OCI-LY1 (cell line): ENCODE results near the gene CDC73.

Source experiments
- EZH2 ChIP-seq: fragments of 200-600 bp; sonication (generic), shearing (Covaris generic); IDR thresholded peaks from 2 replicates; pipeline ENCODE4 v1.8.0; 2017; ENCODE audit warnings: borderline replicate concordance, mixed run types, mild to moderate bottlenecking, antibody characterized with exemption, low read length, moderate library complexity, mixed read lengths
- TF ChIP-seq, protein P1 (sequence below): fragments of 200-600 bp; sonication (generic), shearing (Covaris generic); IDR thresholded peaks from 2 replicates; pipeline ENCODE4 v1.5.1; 2017; ENCODE audit warnings: mild to moderate bottlenecking, antibody characterized with exemption, low read length, moderate library complexity, mixed read lengths

DNA sequence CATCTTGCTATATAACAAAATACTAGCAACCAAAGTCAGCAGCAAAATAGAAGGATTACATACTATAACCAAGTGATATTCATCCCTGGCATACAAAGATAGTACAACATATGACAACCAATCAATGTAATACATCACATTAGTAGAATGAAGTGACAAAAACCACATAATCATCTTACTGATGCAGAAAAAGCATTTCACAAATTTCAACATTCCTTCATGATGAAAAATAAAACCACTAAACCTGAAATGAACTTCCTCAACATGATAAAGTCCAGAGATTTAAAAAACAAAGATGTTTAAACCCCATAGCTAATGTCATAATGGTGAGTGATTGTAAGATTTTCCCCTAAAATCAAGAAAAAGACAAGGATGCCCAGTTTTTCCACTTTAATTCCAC, 43.8 kb upstream of the CDC73 start:
- TF ChIP-seq EZH2, result no peak
- TF ChIP-seq, protein P1, sequence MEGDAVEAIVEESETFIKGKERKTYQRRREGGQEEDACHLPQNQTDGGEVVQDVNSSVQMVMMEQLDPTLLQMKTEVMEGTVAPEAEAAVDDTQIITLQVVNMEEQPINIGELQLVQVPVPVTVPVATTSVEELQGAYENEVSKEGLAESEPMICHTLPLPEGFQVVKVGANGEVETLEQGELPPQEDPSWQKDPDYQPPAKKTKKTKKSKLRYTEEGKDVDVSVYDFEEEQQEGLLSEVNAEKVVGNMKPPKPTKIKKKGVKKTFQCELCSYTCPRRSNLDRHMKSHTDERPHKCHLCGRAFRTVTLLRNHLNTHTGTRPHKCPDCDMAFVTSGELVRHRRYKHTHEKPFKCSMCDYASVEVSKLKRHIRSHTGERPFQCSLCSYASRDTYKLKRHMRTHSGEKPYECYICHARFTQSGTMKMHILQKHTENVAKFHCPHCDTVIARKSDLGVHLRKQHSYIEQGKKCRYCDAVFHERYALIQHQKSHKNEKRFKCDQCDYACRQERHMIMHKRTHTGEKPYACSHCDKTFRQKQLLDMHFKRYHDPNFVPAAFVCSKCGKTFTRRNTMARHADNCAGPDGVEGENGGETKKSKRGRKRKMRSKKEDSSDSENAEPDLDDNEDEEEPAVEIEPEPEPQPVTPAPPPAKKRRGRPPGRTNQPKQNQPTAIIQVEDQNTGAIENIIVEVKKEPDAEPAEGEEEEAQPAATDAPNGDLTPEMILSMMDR, result no peak
